ENCODE data around the gene EVL. TPM values are rescaled to one million over a fixed set of nuclear protein-coding genes. Genes with fewer than 3 reads are reported as not detected.

Gene EVL
- polyA plus RNA-seq, 2 of the 4 experiments (the other 2 are of a cell fraction) = 14.8 to 32.9 TPM

- TF ChIP-seq FOSB (CRISPR knock-in tag; IDR thresholded peaks at IDR 0.05) (no peak), MAZ (IDR thresholded peaks at IDR 0.05; ENCODE audit: borderline replicate concordance, low read depth, low read length) (no peak), ATOH8 (CRISPR knock-in tag; IDR thresholded peaks at IDR 0.05; ENCODE audit: low read depth) (no peak), NPAS2 (CRISPR knock-in tag; IDR thresholded peaks at IDR 0.05; ENCODE audit: borderline replicate concordance) (no peak), NR3C1 (IDR thresholded peaks at IDR 0.05) (no peak), HOXB13 (CRISPR knock-in tag; IDR thresholded peaks at IDR 0.05; ENCODE audit: low read depth) (no peak), POLR2AphosphoS2 (conservative IDR thresholded peaks at IDR 0.05; ENCODE audit: low read length) (no peak), KDM1A (IDR thresholded peaks at IDR 0.05; ENCODE audit: low read depth) (no peak), GATA3 (IDR thresholded peaks at IDR 0.05; ENCODE audit: borderline replicate concordance) (no peak), HEYL (CRISPR knock-in tag; IDR thresholded peaks at IDR 0.05) (no peak), CHD2 (IDR thresholded peaks at IDR 0.05; ENCODE audit: low read length, partially characterized antibody) (no peak), CHD4 (IDR thresholded peaks at IDR 0.05; ENCODE audit: borderline replicate concordance) (no peak), RNF2 (IDR thresholded peaks at IDR 0.05; ENCODE audit: borderline replicate concordance, low read depth) (no peak)
- no peak overlapping the region for H3K4me3 ChIP-seq
- H3K4me2 ChIP-seq = no peak overlapping the region
- H3K27ac ChIP-seq = no peak overlapping the region
- ChIA-PET POLR2A (no interaction called here), CTCF (interaction anchor here (1.0 kb wide), 1 partner anchor 66 kb away, joined by 3 read pairs; no protein-coding TSS in a partner anchor)
- 87% methylated on average over 6 of the region's 6 CpGs for WGBS (ENCODE audit: missing lambda C conversion rate)
- DNase-seq (ENCODE audit: low read depth in 1 of 2, low spot score in 1 of 2) = no peak
- no peak for FAIRE-seq
- no peak for ATAC-seq
- no peaks in the 10 kb centered on the region for H3K9me3 ChIP-seq
- H3K4me1 ChIP-seq = peaks cover 12% of the 10 kb centered on the region; the same call in 2 of the 3 replicates
Observed at GRCh38 chr14:100042286-100042685, 22.9 kb upstream of the EVL start.

- 0 out of 6 replicates have a peak overlapping the region, but pooled peaks of 1 of the 2 experiments have one; percentile 3 for H3K27ac ChIP-seq
- no peak for TF ChIP-seq CHD4 (IDR thresholded peaks at IDR 0.05; ENCODE audit: borderline replicate concordance)
- no peak for TF ChIP-seq MAZ (IDR thresholded peaks at IDR 0.05; ENCODE audit: borderline replicate concordance, low read depth, low read length)
- TF ChIP-seq GATA3 (IDR thresholded peaks at IDR 0.05; ENCODE audit: borderline replicate concordance) = no peak
- peak; percentile 27 for TF ChIP-seq MAFK (IDR thresholded peaks at IDR 0.05; ENCODE audit: partially characterized antibody)
- H3K4me3 ChIP-seq = no peak overlapping the region
- no peak overlapping the region for H3K4me2 ChIP-seq
- no peaks in the 10 kb centered on the region for H3K9me3 ChIP-seq
- DNase-seq (ENCODE audit: low read depth in 1 of 2, low spot score in 1 of 2) = no peak
- FAIRE-seq = no peak
- peaks cover 13% of the 10 kb centered on the region; the same call in 2 of the 3 replicates for H3K4me1 ChIP-seq
- 87% methylated on average over 4 of the region's 4 CpGs for WGBS (ENCODE audit: missing lambda C conversion rate)
- POLR2A ChIA-PET = no interaction called here
- no peak for ATAC-seq
- CTCF ChIA-PET = interaction anchor here (0.9 to 2.8 kb wide), 2 partner anchors 25 to 63 kb away, joined by 3 to 12 read pairs; no protein-coding TSS in a partner anchor
Observed at GRCh38 chr14:100045642-100046344, 19.4 kb upstream of the EVL start.

- H3K4me2 ChIP-seq = no peak overlapping the region
- DNase-seq (ENCODE audit: low read depth in 1 of 2, low spot score in 1 of 2) (no peak), ATAC-seq (no peak), FAIRE-seq (no peak)
- WGBS (ENCODE audit: missing lambda C conversion rate) = 86% methylated on average over 4 of the region's 4 CpGs
- H3K9me3 ChIP-seq = no peaks in the 10 kb centered on the region
- ChIA-PET POLR2A (no interaction called here), CTCF (interaction anchor here (0.7 to 1.3 kb wide), 2 partner anchors 10 to 24 kb away, joined by 3 read pairs; no protein-coding TSS in a partner anchor)
- H3K4me1 ChIP-seq = peaks cover 13% of the 10 kb centered on the region; the same call in 2 of the 3 replicates
- H3K4me3 ChIP-seq = no peak overlapping the region
- H3K27ac ChIP-seq = no peak overlapping the region
- TF ChIP-seq MAX (IDR thresholded peaks at IDR 0.05) (no peak), EP300 (IDR thresholded peaks at IDR 0.05) (no peak), USF2 (IDR thresholded peaks at IDR 0.05) (no peak), RARB (CRISPR knock-in tag; IDR thresholded peaks at IDR 0.05) (no peak), NFE2L2 (conservative IDR thresholded peaks at IDR 0.05; ENCODE audit: low read length) (no peak), ZC3H11A (IDR thresholded peaks at IDR 0.05) (no peak), REST (IDR thresholded peaks at IDR 0.05) (no peak), MAFK (IDR thresholded peaks at IDR 0.05; ENCODE audit: partially characterized antibody) (no peak), TP53 (CRISPR knock-in tag; IDR thresholded peaks at IDR 0.05) (no peak), PBX3 (IDR thresholded peaks at IDR 0.05) (no peak), BHLHE40 (IDR thresholded peaks at IDR 0.05; ENCODE audit: low read depth, low read length) (no peak), HDAC2 (IDR thresholded peaks at IDR 0.05) (no peak), E2F6 (IDR thresholded peaks at IDR 0.05; ENCODE audit: borderline replicate concordance, low read depth) (no peak), ESRRA (IDR thresholded peaks at IDR 0.05; ENCODE audit: borderline replicate concordance, low read length) (no peak)
Observed at GRCh38 chr14:100047600-100047999, 17.6 kb upstream of the EVL start.
